Kidney (tissue), 14 donors: Measurements from ENCODE around the gene MYO9A. TPM values are rescaled to one million over a fixed set of nuclear protein-coding genes. Genes with fewer than 3 reads are reported as not detected.

ENCODE experiments used
- DNase-seq, 5 donors: peaks; one replicate each; pipeline ENCODE4 v3.0.0-alpha.2; 2013 to 2020
- FAIRE-seq: peaks from 2 replicates; lab custom pipeline; 2012; peaks lifted over from hg19 to GRCh38; lab: Jason Lieb, UNC
- H3K27ac ChIP-seq, 2 donors: one replicate each; pipeline ENCODE4 v1.7.0; 2013; ENCODE audit warnings: low read depth in 2 of 2, low read length in 2 of 2, inconsistent platforms in 1 of 2
- H3K27me3 ChIP-seq: one replicate; pipeline ENCODE4 v1.7.1; 2013; ENCODE audit warnings: low read length, inconsistent platforms; ENCODE audit not compliant: control insufficient read depth, insufficient read depth
- H3K36me3 ChIP-seq, 3 donors: one replicate each; pipeline versions ENCODE4 v1.7.0 to v1.7.1; 2013; ENCODE audit warnings: low read length in 3 of 3, control low read depth in 1 of 3, inconsistent platforms in 1 of 3; ENCODE audit not compliant: insufficient read depth in 3 of 3, control insufficient read depth in 2 of 3
- H3K4me1 ChIP-seq, 3 donors: one replicate each; pipeline versions ENCODE4 v1.7.0 to v1.7.1; 2013; ENCODE audit warnings: low read length in 3 of 3, inconsistent platforms in 1 of 3, low read depth in 1 of 3; ENCODE audit not compliant: control insufficient read depth in 2 of 3, insufficient read depth in 2 of 3
- H3K4me3 ChIP-seq, 3 donors: one replicate each; pipeline versions ENCODE4 v1.7.0 to v1.8.1; 2013; ENCODE audit warnings: low read length in 3 of 3, control low read depth in 1 of 3, inconsistent platforms in 1 of 3
- H3K9ac ChIP-seq, 3 donors: one replicate each; pipeline versions ENCODE4 v1.7.0 to v1.7.1; 2013; ENCODE audit warnings: low read length in 3 of 3, control low read depth in 1 of 3, inconsistent platforms in 1 of 3
- H3K9me3 ChIP-seq, 3 donors: one replicate each; pipeline versions ENCODE4 v1.7.0 to v1.7.1; 2013; ENCODE audit warnings: low read length in 3 of 3, control low read depth in 1 of 3, inconsistent platforms in 1 of 3; ENCODE audit not compliant: control insufficient read depth in 2 of 3, insufficient read depth in 1 of 3
- intact Hi-C: fragments of 100-400 bp; cut with DNase I; formaldehyde crosslinking; loops from one replicate; pipeline ENCODE4 v1.11.1; 2022
- polyA plus RNA-seq: library from polyadenylated mRNA; stranded (reverse); fragments of 350-450 nt; fragmentation: Illumina TruSeq; extraction: RNeasy Lipid Tissue Mini Kit (QIAGEN cat#74804); gene quantifications from one replicate; pipeline ENCODE4 v1.2.3, GENCODE V29; 2014; ENCODE audit warnings: low read depth, low replicate concordance; ENCODE audit not compliant: insufficient read depth
- total RNA-seq: library from RNA; stranded (reverse); fragmentation: NEBNext Ultra II Directional; extraction: Animal tissue kit (Norgen Biotek cat#: 25700); gene quantifications from one replicate; pipeline ENCODE4 v1.2.1, GENCODE V29; 2021
- TF ChIP-seq, protein P1 (sequence below): IDR thresholded peaks from 3 replicates; pipeline ENCODE4 v1.5.1; 2012; ENCODE audit warnings: mild to moderate bottlenecking, moderate library complexity, borderline replicate concordance; ENCODE audit not compliant: insufficient read depth; ENCODE audit errors: extremely low read depth
- donor health status: control.
- donor health status: control.
- donor health status: control.
- donor health status: control.
- donor health status: control.
- donor health status: DM: yes; HTN: yes; CAD: no.
- donor health status: Normal renal cell carcinoma (clear cell type).

The MYO9A gene
- total and polyA plus RNA-seq, 2 donors from 2014 or later, result 5.5 to 132 TPM

DNA sequence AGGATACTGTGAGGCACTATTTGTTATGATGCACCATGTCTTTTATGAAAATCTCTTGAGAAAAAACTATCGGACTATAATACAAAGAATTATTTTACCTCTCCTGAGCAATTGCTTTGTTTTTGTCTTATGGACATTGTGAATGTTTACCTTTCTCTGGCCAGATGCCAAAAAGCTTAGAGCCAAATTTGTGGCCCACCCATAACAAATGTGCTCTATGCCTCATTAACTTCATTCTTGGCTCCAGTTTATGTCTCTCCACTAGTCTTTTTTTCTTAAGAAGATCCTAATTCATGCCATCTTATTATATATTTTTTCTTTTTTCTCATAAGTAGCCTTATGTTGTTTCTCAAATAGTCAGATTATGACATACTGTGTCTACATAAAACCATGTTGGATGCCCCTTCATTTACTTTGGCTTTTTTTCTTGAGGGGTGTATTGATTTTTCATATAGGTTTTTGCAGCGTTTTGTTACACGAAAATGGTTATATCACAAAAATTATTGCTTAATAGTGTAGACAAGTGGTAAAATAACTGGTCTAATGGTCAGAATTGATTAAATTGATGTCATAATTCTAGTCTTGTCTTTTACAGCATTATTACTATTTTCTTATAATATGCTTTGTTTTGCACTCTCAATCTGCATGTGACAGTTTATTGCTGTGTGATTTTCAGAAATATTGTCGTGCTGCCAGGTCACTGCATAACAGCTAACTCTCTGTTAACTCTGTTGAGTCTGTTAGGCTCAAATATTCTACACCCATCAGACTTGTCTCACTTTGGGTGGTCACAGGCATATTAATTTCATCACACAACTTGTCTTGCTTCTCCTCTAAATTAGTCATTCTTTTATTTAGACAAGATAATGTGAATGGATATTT, 18.5 kb upstream of the MYO9A start:
- H3K27ac ChIP-seq, result no peak overlapping the region
- no peak overlapping the region for H3K9ac ChIP-seq
- intact Hi-C loops, result no loop called here
- FAIRE-seq (no peak), DNase-seq (peak in 2 of 5 donors; percentile 68 to 73)
- H3K36me3 ChIP-seq, result no peaks in the 10 kb centered on the region
- H3K9me3 ChIP-seq, result no peaks in the 10 kb centered on the region
- peaks cover 2 to 10% (median 6%) of the 10 kb centered on the region in 3 donors for H3K4me1 ChIP-seq
- H3K27me3 ChIP-seq, result no peaks in the 10 kb centered on the region
- no peak overlapping the region for H3K4me3 ChIP-seq
- TF ChIP-seq, protein P1, sequence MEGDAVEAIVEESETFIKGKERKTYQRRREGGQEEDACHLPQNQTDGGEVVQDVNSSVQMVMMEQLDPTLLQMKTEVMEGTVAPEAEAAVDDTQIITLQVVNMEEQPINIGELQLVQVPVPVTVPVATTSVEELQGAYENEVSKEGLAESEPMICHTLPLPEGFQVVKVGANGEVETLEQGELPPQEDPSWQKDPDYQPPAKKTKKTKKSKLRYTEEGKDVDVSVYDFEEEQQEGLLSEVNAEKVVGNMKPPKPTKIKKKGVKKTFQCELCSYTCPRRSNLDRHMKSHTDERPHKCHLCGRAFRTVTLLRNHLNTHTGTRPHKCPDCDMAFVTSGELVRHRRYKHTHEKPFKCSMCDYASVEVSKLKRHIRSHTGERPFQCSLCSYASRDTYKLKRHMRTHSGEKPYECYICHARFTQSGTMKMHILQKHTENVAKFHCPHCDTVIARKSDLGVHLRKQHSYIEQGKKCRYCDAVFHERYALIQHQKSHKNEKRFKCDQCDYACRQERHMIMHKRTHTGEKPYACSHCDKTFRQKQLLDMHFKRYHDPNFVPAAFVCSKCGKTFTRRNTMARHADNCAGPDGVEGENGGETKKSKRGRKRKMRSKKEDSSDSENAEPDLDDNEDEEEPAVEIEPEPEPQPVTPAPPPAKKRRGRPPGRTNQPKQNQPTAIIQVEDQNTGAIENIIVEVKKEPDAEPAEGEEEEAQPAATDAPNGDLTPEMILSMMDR, result no peak

DNA sequence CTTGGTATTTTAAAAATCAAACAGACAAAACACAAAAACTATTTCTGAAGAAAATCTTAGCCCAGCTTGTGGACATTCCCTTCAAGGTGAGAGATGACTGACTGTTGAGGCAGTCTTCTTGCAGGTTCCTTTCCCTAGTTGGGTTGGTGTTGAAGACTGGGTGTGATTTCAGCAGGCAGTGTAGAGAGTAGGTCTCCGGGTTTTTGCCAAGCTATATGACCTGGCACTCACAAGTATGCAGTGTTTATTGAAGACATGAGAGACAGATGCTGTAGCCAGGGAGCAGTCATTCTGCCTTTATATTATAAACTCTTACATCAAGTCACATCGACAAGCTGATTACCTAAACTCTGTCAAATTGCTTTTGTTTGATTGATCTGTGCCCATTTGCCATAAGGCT, 17.8 kb upstream of the MYO9A start:
- Histone ChIP-seq H3K27ac (no peak overlapping the region), H3K27me3 (no peaks in the 10 kb centered on the region), H3K36me3 (no peaks in the 10 kb centered on the region), H3K4me1 (peaks cover 0 to 6% (median 3%) of the 10 kb centered on the region in 3 donors), H3K9me3 (no peaks in the 10 kb centered on the region), H3K9ac (no peak overlapping the region), H3K4me3 (no peak overlapping the region)
- intact Hi-C loops, result no loop called here
- TF ChIP-seq, protein P1, result no peak
- FAIRE-seq (no peak), DNase-seq (no peak)

- intact Hi-C loops, result no loop called here
- H3K9ac ChIP-seq, result no peak overlapping the region
- no peak for FAIRE-seq
Observed at GRCh38 chr15:72133211-72133610, 15.3 kb upstream of the MYO9A start.

More at GRCh38 chr15:72133211-72133610, 15.3 kb upstream of the MYO9A start:
- H3K4me3 ChIP-seq, result no peak overlapping the region
- no peak for DNase-seq
- H3K27ac ChIP-seq, result no peak overlapping the region
- no peaks in the 10 kb centered on the region for H3K27me3 ChIP-seq
- H3K36me3 ChIP-seq, result no peaks in the 10 kb centered on the region
- TF ChIP-seq, protein P1, result no peak
- H3K4me1 ChIP-seq, result peaks cover 0 to 9% (median 2%) of the 10 kb centered on the region in 3 donors
- H3K9me3 ChIP-seq, result no peaks in the 10 kb centered on the region
